T-cell (primary cell): ENCODE results near the gene SCN2B. TPM values are rescaled to one million over a fixed set of nuclear protein-coding genes. Genes with fewer than 3 reads are reported as not detected.
A peak's percentile ranks its signal among the peaks of the same experiment; 100 is the strongest.

ENCODE experiments used
- ATAC-seq, 4 experiments: fragments of 200-7000 bp in 3 of 4; fragments of 150-1000 bp in 1 of 4; cut with Tn5 transposase; replicated peaks in 1 of 4; 1 replicate in 3 of 4; 2 replicates in 1 of 4; pipeline ENCODE4 v1.10.0; 2021; ENCODE audit warnings: moderate library complexity in 3 of 4, mild to moderate bottlenecking in 2 of 4, moderate number of reproducible peaks in 1 of 4
- CTCF ChIA-PET, 2 donors: fragments of 300-600 bp; sonication (Branson Sonifier 250); formaldehyde crosslinking; loops; one replicate each; lab custom pipeline; 2022; ENCODE audit warnings: antibody characterized with exemption in 2 of 2; lab: Charles Lee
- POLR2A ChIA-PET, 2 donors: fragments of 300-600 bp; sonication (Branson Sonifier 250); formaldehyde crosslinking; loops; one replicate each; lab custom pipeline; 2022; ENCODE audit warnings: antibody characterized with exemption in 2 of 2; lab: Charles Lee
- DNase-seq, 35 experiments: peaks; one replicate each; pipeline versions ENCODE4 v3.0.0 to v3.0.0-alpha.2; 2013 to 2023
- H3K27ac ChIP-seq: one replicate; pipeline ENCODE4 v1.5.1; 2013; ENCODE audit warnings: low read length
- H3K27me3 ChIP-seq, 2 experiments: replicated peaks in 1 of 2; 1 replicate in 1 of 2; 2 replicates in 1 of 2; pipeline versions ENCODE4 v1.6.1 to v1.7.0; 2013; ENCODE audit warnings: low read length in 1 of 2, mixed read lengths in 1 of 2; ENCODE audit not compliant: control insufficient read depth in 2 of 2, insufficient read depth in 2 of 2; ENCODE audit errors: extremely low read depth in 1 of 2
- H3K36me3 ChIP-seq, 2 donors: 1 replicate in 1 of 2; 2 replicates in 1 of 2; pipeline versions ENCODE4 v1.6.1 to v1.7.0; 2013; ENCODE audit warnings: low read length in 1 of 2; ENCODE audit not compliant: control insufficient read depth in 2 of 2, insufficient read depth in 1 of 2; ENCODE audit errors: extremely low read depth in 1 of 2
- H3K4me1 ChIP-seq, 2 experiments: 1 replicate in 1 of 2; 2 replicates in 1 of 2; pipeline versions ENCODE4 v1.6.1 to v1.7.0; 2013; ENCODE audit warnings: low read length in 2 of 2, mixed read lengths in 1 of 2; ENCODE audit not compliant: insufficient read depth in 2 of 2, control insufficient read depth in 1 of 2; ENCODE audit errors: extremely low read depth in 1 of 2
- H3K4me3 ChIP-seq, 2 donors: 1 replicate in 1 of 2; 2 replicates in 1 of 2; pipeline versions ENCODE4 v1.5.1 to v1.7.0; 2013; ENCODE audit warnings: mild to moderate bottlenecking in 2 of 2, low read length in 1 of 2, moderate library complexity in 1 of 2; ENCODE audit not compliant: control insufficient read depth in 1 of 2; ENCODE audit errors: extremely low read depth in 1 of 2
- H3K9me3 ChIP-seq: 2 replicates; pipeline ENCODE4 v1.7.0; 2013
- H3K27ac Mint-ChIP-seq, 2 donors: one replicate each; pipeline ENCODE4 v1.8.0; 2020 to 2021; ENCODE audit warnings: mild to moderate bottlenecking in 2 of 2, mixed read lengths in 2 of 2
- H3K27me3 Mint-ChIP-seq, 2 donors: one replicate each; pipeline ENCODE4 v1.8.0; 2021 to 2022; ENCODE audit warnings: mixed read lengths in 2 of 2
- H3K36me3 Mint-ChIP-seq: one replicate; pipeline ENCODE4 v1.8.0; 2021; ENCODE audit warnings: mixed read lengths
- H3K4me1 Mint-ChIP-seq, 3 donors: one replicate each; pipeline ENCODE4 v1.8.0; 2020 to 2022; ENCODE audit warnings: mixed read lengths in 3 of 3, mild to moderate bottlenecking in 1 of 3
- H3K4me3 Mint-ChIP-seq, 3 donors: one replicate each; pipeline ENCODE4 v1.8.0; 2020 to 2022; ENCODE audit warnings: mild to moderate bottlenecking in 3 of 3, mixed read lengths in 3 of 3, moderate library complexity in 3 of 3
- H3K9me3 Mint-ChIP-seq, 3 donors: one replicate each; pipeline ENCODE4 v1.8.0; 2020 to 2022; ENCODE audit warnings: mixed read lengths in 3 of 3
- WGBS: methylation state at CpG from one replicate; pipeline ENCODE4 v1.1.5; 2013; ENCODE audit warnings: missing lambda C conversion rate; ENCODE audit not compliant: insufficient coverage; 5-methylcytosine and 5-hydroxymethylcytosine counted together
- total RNA-seq, 35 experiments: library from RNA in 6 of 35; stranded (reverse) in 6 of 35; fragments of 120-200 nt in 1 of 35; gene quantifications; one replicate each; pipeline versions ENCODE4 v1.2.1 to v1.2.4 and lab custom pipeline; 2013 to 2026

SCN2B gene
- total RNA-seq, 5 donors from 2014 or later (not counting 1 experiment from before 2014, with no cell fraction given), result 0.06 TPM; not detected in 4

DNA sequence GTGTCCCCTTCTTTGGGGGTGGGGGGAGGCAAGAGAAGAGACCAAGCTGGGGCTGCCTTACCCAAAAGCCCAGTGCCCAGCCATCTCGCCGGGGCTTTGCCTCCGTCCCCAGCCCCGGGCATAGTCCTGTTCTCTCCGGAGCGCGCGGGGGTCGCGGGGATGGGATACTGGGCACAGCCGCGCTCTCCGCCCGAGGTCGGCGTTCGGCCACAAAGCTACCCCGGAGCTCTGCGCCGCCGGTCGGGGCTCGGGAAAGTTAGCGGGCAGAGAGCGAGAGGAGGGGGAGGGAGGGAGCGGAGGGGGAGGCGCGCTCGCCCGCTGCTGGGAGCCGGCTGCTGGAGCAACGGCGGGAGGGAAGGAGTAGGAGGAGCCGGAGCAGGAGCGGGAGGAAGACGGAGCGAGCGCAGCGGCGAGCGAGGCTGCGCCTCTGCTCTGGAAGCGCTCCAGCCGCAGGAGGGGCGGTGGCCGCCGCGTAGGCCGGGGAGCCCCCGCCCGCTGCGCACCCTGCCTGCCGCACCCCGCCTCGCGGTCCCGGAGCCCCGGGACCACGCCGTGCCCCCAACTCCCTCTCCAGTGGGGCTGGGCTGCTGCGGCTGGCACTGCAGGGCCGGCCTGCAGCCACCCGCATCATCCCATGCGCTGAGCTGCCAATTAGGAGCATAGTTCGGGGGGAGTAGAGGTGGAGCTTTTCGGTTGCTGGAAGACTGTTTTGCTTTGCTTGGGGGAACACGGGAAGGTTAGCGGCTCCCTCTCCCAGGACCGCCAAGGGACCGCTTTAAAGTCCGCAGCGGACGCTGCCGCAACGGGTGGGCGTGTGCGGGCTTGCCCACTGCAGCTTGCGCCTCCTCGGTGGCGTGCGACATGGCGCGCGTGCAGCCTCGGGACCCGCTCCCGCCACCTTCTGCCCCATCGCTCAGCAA lies 23.6 kb downstream of the SCN2B start, which contains the start of gene SCN4B:
TSS of gene SCN4B (minus strand) at position 272 of the 920 bp plus-strand sequence. CDS start at position 122, 150 bp downstream.
- Histone ChIP-seq H3K27me3 (peaks cover 24 to 73% of the 10 kb centered on the region in 2 experiments), H3K4me1 (peaks cover 0 to 26% of the 10 kb centered on the region in 2 experiments), H3K27ac (no peak within 1 kb of the TSS), H3K36me3 (no peaks in the 10 kb centered on the region), H3K4me3 (peak within 1 kb of the TSS; percentile 15 to 65), H3K9me3 (no peaks in the 10 kb centered on the region)
- Mint-ChIP-seq H3K27ac (no peak within 1 kb of the TSS), H3K27me3 (peaks cover 55 to 69% of the 10 kb centered on the region in 2 donors), H3K9me3 (no peaks in the 10 kb centered on the region), H3K4me1 (peaks cover 13 to 19% (median 16%) of the 10 kb centered on the region in 3 donors), H3K36me3 (no peaks in the 10 kb centered on the region), H3K4me3 (peak within 1 kb of the TSS; percentile 41 to 75 (median 47))
- DNase-seq (peak in 3 of 35 experiments; percentile 11 to 37 (median 17)), ATAC-seq (peak; percentile 56 to 66 (median 62))
- ChIA-PET POLR2A (interaction anchor here in 1 of 2 donors (0.6 kb wide), 1 partner anchor 12 kb away, joined by 5 read pairs; no protein-coding TSS in a partner anchor), CTCF (no interaction called here)
- 2% methylated on average over 84 of the region's 88 CpGs for WGBS

DNA sequence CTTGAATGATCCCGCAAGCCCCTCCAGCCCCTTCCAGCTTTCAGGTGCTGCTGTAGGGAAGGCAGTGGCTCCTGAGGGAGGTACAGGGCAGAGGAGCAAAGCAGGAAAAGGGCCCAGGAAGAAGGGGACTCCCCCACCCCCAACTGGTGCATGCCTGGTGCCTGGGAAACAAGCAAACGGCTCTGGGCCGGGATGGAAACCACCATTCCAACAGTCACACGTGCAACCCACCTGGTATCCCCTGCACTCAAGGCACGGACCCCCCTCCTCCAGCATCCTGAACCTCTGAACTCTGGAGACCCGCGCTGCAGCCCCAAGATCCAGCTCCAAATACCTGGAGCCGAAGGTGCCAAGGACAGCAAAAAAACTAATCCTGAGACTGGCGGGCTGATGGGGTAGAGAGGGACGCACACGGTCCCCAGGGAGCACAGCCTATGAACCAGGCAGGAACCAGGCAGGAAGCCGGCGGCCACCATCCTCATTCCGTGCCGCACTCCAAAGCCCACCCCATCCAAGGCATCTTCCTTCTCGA lies 24.4 kb downstream of the SCN2B start:
- Histone ChIP-seq H3K4me3 (no peak overlapping the region), H3K9me3 (no peaks in the 10 kb centered on the region), H3K4me1 (peaks cover 0 to 25% of the 10 kb centered on the region in 2 experiments), H3K27me3 (peaks cover 24 to 70% of the 10 kb centered on the region in 2 experiments), H3K36me3 (no peaks in the 10 kb centered on the region), H3K27ac (no peak overlapping the region)
- Mint-ChIP-seq H3K9me3 (no peaks in the 10 kb centered on the region), H3K27ac (no peak overlapping the region), H3K4me3 (peak overlapping the region; percentile 24 to 47 (median 31)), H3K27me3 (peaks cover 48 to 62% of the 10 kb centered on the region in 2 donors), H3K4me1 (peaks cover 13 to 15% (median 14%) of the 10 kb centered on the region in 3 donors), H3K36me3 (no peaks in the 10 kb centered on the region)
- 62% methylated on average over 3 of the region's 16 CpGs for WGBS
- no peak for DNase-seq
- CTCF ChIA-PET, result no interaction called here
- POLR2A ChIA-PET, result interaction anchor here in 1 of 2 donors (0.6 kb wide), 1 partner anchor 11 kb away, joined by 5 read pairs; no protein-coding TSS in a partner anchor
- ATAC-seq, result no peak

DNA sequence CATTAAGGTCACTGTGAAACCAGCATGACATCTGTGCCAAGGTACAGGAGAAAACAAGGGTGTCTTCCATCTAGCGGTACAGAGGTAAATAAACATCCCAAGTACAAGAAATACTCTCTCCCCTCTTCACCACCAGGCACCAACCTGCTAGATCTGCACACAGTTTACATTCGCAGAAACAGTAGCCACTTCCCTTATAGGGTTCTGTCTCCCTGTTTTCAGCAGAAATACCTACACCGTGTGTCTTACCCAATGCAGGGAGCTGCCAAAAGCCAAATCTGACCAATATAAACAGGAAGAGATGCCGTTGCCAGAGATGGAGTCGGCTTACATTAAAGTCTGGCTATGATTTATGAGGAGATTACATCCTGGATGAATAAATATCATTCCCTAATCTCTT lies 25.0 kb downstream of the SCN2B start:
- WGBS, result 100% methylated on average over 1 of the region's 5 CpGs
- Histone ChIP-seq H3K9me3 (no peaks in the 10 kb centered on the region), H3K27ac (no peak overlapping the region), H3K27me3 (peaks cover 19 to 67% of the 10 kb centered on the region in 2 experiments), H3K4me1 (peaks cover 0 to 19% of the 10 kb centered on the region in 2 experiments), H3K4me3 (no peak overlapping the region), H3K36me3 (no peaks in the 10 kb centered on the region)
- CTCF ChIA-PET, result interaction anchor here in 1 of 2 donors (0.5 kb wide), 1 partner anchor 139 kb away, joined by 4 read pairs; no protein-coding TSS in a partner anchor
- POLR2A ChIA-PET, result no interaction called here
- Mint-ChIP-seq H3K9me3 (no peaks in the 10 kb centered on the region), H3K36me3 (no peaks in the 10 kb centered on the region), H3K4me3 (no peak overlapping the region), H3K27ac (no peak overlapping the region), H3K4me1 (peaks cover 8 to 11% (median 8%) of the 10 kb centered on the region in 3 donors), H3K27me3 (peaks cover 44 to 57% of the 10 kb centered on the region in 2 donors)
- DNase-seq, result no peak
- ATAC-seq, result no peak

DNA sequence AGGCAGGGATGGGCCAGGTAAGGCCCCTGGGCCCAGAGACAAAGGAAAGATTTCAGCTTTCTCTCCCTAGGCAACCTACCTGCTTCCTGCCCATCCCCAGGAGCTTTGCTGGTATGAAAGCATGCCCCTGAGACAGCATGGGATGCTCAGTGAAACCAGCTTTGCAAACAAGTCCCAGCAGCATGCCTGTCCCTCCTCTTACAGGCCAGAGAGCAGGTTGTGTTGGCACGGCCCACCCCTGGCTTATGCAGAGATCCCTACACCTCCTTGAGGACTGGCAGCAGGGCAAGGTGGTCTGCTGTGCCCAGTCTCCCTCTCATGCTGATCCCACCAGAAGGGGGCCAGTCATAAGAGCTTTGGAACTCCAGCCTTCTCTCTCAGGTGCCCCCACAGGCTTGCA lies 26.9 kb downstream of the SCN2B start:
- 83% methylated on average over 1 of the region's 1 CpG for WGBS
- H3K9me3 Mint-ChIP-seq, result no peaks in the 10 kb centered on the region
- no peaks in the 10 kb centered on the region for H3K36me3 Mint-ChIP-seq
- DNase-seq, result no peak
- no peaks in the 10 kb centered on the region for H3K36me3 ChIP-seq
- ChIA-PET CTCF (no interaction called here), POLR2A (no interaction called here)
- H3K27me3 ChIP-seq, result peaks cover 12 to 68% of the 10 kb centered on the region in 2 experiments
- H3K4me3 Mint-ChIP-seq, result no peak overlapping the region
- H3K27ac ChIP-seq, result no peak overlapping the region
- H3K4me3 ChIP-seq, result no peak overlapping the region
- no peak for ATAC-seq
- no peak overlapping the region for H3K27ac Mint-ChIP-seq
- H3K9me3 ChIP-seq, result no peaks in the 10 kb centered on the region
- H3K4me1 ChIP-seq, result peaks cover 0 to 30% of the 10 kb centered on the region in 2 experiments
- H3K4me1 Mint-ChIP-seq, result peaks cover 7 to 13% (median 9%) of the 10 kb centered on the region in 3 donors
- peaks cover 38 to 53% of the 10 kb centered on the region in 2 donors for H3K27me3 Mint-ChIP-seq

DNA sequence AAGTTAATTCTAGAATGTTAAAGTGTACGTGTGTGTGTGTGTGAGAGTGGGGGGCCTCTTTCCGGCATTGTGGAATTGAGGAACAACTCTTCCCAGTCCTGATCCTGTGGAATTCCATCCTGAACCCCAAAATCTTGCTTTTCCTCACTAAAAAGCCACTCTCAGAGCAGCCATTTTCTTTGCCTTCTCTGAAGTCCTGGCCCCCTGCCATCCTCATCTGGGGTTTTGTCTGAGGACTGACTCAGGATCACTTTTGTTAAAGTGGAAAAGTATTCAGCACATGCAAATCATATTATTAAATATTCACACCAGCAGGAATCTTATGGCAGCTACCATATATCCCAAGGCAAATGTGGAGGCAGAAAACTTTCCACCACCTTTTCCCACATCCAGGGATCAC lies 27.6 kb downstream of the SCN2B start:
- ChIA-PET CTCF (no interaction called here), POLR2A (no interaction called here)
- Histone ChIP-seq H3K36me3 (no peaks in the 10 kb centered on the region), H3K27me3 (peaks cover 6 to 68% of the 10 kb centered on the region in 2 experiments), H3K4me1 (peaks cover 0 to 30% of the 10 kb centered on the region in 2 experiments), H3K9me3 (no peaks in the 10 kb centered on the region), H3K4me3 (no peak overlapping the region), H3K27ac (no peak overlapping the region)
- Mint-ChIP-seq H3K4me3 (no peak overlapping the region), H3K9me3 (no peaks in the 10 kb centered on the region), H3K36me3 (no peaks in the 10 kb centered on the region), H3K27me3 (peaks cover 38 to 53% of the 10 kb centered on the region in 2 donors), H3K27ac (no peak overlapping the region), H3K4me1 (peaks cover 4 to 11% (median 7%) of the 10 kb centered on the region in 3 donors)
- DNase-seq (no peak), ATAC-seq (no peak)
- no CpG with 5 or more reads among the region's 2 CpGs for WGBS

DNA sequence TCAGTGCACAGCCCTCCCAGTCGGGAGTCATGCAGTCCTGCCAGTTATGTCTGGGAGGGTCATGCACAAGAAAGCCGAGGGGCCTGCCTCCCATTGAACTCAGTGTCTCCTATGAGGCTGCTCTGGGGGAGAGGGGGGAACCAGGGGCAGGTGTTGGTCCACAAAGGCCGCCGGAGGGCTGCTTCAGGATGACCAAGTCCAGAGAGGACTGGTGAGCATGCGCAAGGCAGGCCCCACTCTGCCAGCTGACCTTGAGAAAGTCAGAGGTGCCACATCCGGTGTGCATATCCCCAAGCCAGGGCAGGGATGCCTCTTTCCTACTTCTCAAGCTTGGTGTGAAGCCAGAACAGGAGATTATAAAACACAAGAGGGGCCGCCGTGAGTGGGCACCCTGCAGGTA lies 28.2 kb downstream of the SCN2B start:
- Mint-ChIP-seq H3K9me3 (no peaks in the 10 kb centered on the region), H3K4me3 (no peak overlapping the region), H3K27ac (no peak overlapping the region), H3K4me1 (peaks cover 0 to 6% (median 3%) of the 10 kb centered on the region in 3 donors), H3K36me3 (no peaks in the 10 kb centered on the region), H3K27me3 (peaks cover 36 to 53% of the 10 kb centered on the region in 2 donors)
- Histone ChIP-seq H3K4me1 (peaks cover 0 to 25% of the 10 kb centered on the region in 2 experiments), H3K36me3 (no peaks in the 10 kb centered on the region), H3K4me3 (no peak overlapping the region), H3K27ac (no peak overlapping the region), H3K9me3 (no peaks in the 10 kb centered on the region), H3K27me3 (peaks cover 6 to 66% of the 10 kb centered on the region in 2 experiments)
- ChIA-PET CTCF (no interaction called here), POLR2A (no interaction called here)
- WGBS, result 98% methylated on average over 5 of the region's 8 CpGs
- DNase-seq (no peak), ATAC-seq (no peak)
